ENCODE results near the gene PTPRM.

PTPRM gene

GRCh38 chr18:7559709-7560319 lies 7.3 kb upstream of the PTPRM start:
- H4K20me1 ChIP-seq (ENCODE audit: insufficient read depth, low read length), result no peaks in the 10 kb centered on the region
- no peak overlapping the region for H3K9ac ChIP-seq (ENCODE audit: low read length)
- H3K4me2 ChIP-seq (ENCODE audit: low read depth, low read length), result no peak overlapping the region
- H3K27me3 ChIP-seq (replicated peaks; ENCODE audit: insufficient read depth, low read length), result no peaks in the 10 kb centered on the region
- H3K4me3 ChIP-seq (ENCODE audit: low read length), result no peak overlapping the region
- H3K36me3 ChIP-seq (replicated peaks; ENCODE audit: insufficient read depth, low read length), result no peaks in the 10 kb centered on the region
- no peak for DNase-seq
- H2AFZ ChIP-seq (ENCODE audit: low read length), result no peak overlapping the region
- H3K27ac ChIP-seq (ENCODE audit: low read length), result no peak overlapping the region
- H3F3A ChIP-seq (ENCODE audit: insufficient read depth, low read length), result no peaks in the 10 kb centered on the region
- H3K4me1 ChIP-seq (ENCODE audit: low read length), result no peaks in the 10 kb centered on the region
- H3K9me2 ChIP-seq (replicated peaks; ENCODE audit: insufficient read depth, low read length), result no peaks in the 10 kb centered on the region
- TF ChIP-seq, protein P1, sequence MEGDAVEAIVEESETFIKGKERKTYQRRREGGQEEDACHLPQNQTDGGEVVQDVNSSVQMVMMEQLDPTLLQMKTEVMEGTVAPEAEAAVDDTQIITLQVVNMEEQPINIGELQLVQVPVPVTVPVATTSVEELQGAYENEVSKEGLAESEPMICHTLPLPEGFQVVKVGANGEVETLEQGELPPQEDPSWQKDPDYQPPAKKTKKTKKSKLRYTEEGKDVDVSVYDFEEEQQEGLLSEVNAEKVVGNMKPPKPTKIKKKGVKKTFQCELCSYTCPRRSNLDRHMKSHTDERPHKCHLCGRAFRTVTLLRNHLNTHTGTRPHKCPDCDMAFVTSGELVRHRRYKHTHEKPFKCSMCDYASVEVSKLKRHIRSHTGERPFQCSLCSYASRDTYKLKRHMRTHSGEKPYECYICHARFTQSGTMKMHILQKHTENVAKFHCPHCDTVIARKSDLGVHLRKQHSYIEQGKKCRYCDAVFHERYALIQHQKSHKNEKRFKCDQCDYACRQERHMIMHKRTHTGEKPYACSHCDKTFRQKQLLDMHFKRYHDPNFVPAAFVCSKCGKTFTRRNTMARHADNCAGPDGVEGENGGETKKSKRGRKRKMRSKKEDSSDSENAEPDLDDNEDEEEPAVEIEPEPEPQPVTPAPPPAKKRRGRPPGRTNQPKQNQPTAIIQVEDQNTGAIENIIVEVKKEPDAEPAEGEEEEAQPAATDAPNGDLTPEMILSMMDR (IDR thresholded peaks at IDR 0.05; ENCODE audit: low read length), result no peak
- TF ChIP-seq EZH2phosphoT487 (IDR thresholded peaks at IDR 0.05; ENCODE audit: low read length) (no peak), EZH2 (optimal IDR thresholded peaks at IDR 0.05; ENCODE audit: low read depth, low read length) (no peak)
- H3K79me2 ChIP-seq (ENCODE audit: low read length), result no peaks in the 10 kb centered on the region
- no peaks in the 10 kb centered on the region for H3K9me3 ChIP-seq (replicated peaks; ENCODE audit: insufficient read depth, low read length)

DNA sequence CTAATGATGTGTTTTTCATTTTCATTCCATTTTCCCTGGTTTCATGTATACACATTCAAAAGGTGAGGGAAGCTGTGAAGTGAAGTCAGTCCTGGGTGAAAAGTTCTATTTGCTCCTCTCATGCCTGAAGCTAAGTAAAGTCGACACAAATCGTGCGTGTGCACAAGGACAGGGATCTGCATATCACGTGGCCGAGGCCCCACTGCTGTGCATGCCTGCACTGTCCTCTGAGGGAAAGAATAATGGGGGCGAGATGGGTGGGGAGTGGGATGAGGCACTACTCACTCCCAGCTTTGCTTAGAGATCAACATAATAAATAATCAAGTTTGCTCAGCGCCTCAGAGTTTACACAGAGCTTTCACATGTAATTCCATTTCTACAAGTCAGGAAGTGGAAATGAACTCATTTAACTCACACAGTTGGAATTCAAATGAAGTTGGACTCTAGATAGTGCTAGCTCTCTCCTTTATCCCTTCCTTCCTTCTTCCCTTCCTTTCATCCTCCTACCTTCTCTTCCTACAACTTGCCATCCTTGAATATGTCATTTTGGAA lies 5.1 kb upstream of the PTPRM start:
- DNase-seq, result no peak
- no peaks in the 10 kb centered on the region for H3K9me3 ChIP-seq (replicated peaks; ENCODE audit: insufficient read depth, low read length)
- no peaks in the 10 kb centered on the region for H3K36me3 ChIP-seq (replicated peaks; ENCODE audit: insufficient read depth, low read length)
- H3K4me1 ChIP-seq (ENCODE audit: low read length), result no peaks in the 10 kb centered on the region
- no peaks in the 10 kb centered on the region for H3K27me3 ChIP-seq (replicated peaks; ENCODE audit: insufficient read depth, low read length)
- no peak overlapping the region for H3K4me3 ChIP-seq (ENCODE audit: low read length)
- no peak overlapping the region for H3K4me2 ChIP-seq (ENCODE audit: low read depth, low read length)
- H3K9ac ChIP-seq (ENCODE audit: low read length), result no peak overlapping the region
- no peaks in the 10 kb centered on the region for H4K20me1 ChIP-seq (ENCODE audit: insufficient read depth, low read length)
- no peak overlapping the region for H2AFZ ChIP-seq (ENCODE audit: low read length)
- TF ChIP-seq, protein P1 (IDR thresholded peaks at IDR 0.05; ENCODE audit: low read length), result no peak
- no peak for TF ChIP-seq EZH2 (optimal IDR thresholded peaks at IDR 0.05; ENCODE audit: low read depth, low read length)
- TF ChIP-seq EZH2phosphoT487 (IDR thresholded peaks at IDR 0.05; ENCODE audit: low read length), result no peak
- no peaks in the 10 kb centered on the region for H3F3A ChIP-seq (ENCODE audit: insufficient read depth, low read length)
- no peaks in the 10 kb centered on the region for H3K9me2 ChIP-seq (replicated peaks; ENCODE audit: insufficient read depth, low read length)
- H3K27ac ChIP-seq (ENCODE audit: low read length), result no peak overlapping the region
- H3K79me2 ChIP-seq (ENCODE audit: low read length), result no peaks in the 10 kb centered on the region

DNA sequence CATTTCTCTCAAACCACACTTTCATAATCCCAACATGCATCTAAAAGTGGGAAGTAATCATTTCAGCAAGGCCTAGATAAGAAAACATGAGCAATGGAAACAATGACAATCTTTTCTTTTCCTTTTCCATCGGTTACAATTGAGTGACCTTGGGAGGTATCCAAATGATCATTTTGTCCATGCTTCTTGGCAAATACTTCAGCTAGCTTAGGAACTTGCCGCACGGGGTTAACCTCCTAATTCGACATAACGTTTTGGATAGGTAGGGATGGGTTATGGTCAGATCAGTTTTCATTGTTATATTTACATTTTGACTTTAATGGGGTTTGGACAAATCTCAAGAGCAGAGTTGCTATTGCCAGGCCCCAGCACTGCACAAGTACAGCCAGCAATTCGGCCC lies 4.6 kb upstream of the PTPRM start:
- no peak overlapping the region for H3K9ac ChIP-seq (ENCODE audit: low read length)
- no peaks in the 10 kb centered on the region for H3K4me1 ChIP-seq (ENCODE audit: low read length)
- no peak overlapping the region for H2AFZ ChIP-seq (ENCODE audit: low read length)
- no peaks in the 10 kb centered on the region for H3K9me3 ChIP-seq (replicated peaks; ENCODE audit: insufficient read depth, low read length)
- H3K36me3 ChIP-seq (replicated peaks; ENCODE audit: insufficient read depth, low read length), result no peaks in the 10 kb centered on the region
- no peaks in the 10 kb centered on the region for H3K79me2 ChIP-seq (ENCODE audit: low read length)
- H3K4me3 ChIP-seq (ENCODE audit: low read length), result no peak overlapping the region
- no peak overlapping the region for H3K27ac ChIP-seq (ENCODE audit: low read length)
- no peaks in the 10 kb centered on the region for H3K9me2 ChIP-seq (replicated peaks; ENCODE audit: insufficient read depth, low read length)
- no peak overlapping the region for H3K4me2 ChIP-seq (ENCODE audit: low read depth, low read length)
- DNase-seq, result no peak
- no peaks in the 10 kb centered on the region; the same call in 1 of the 2 replicates for H3F3A ChIP-seq (ENCODE audit: insufficient read depth, low read length)
- TF ChIP-seq EZH2phosphoT487 (IDR thresholded peaks at IDR 0.05; ENCODE audit: low read length) (no peak), EZH2 (optimal IDR thresholded peaks at IDR 0.05; ENCODE audit: low read depth, low read length) (no peak)
- TF ChIP-seq, protein P1 (IDR thresholded peaks at IDR 0.05; ENCODE audit: low read length), result no peak
- no peaks in the 10 kb centered on the region for H4K20me1 ChIP-seq (ENCODE audit: insufficient read depth, low read length)
- H3K27me3 ChIP-seq (replicated peaks; ENCODE audit: insufficient read depth, low read length), result no peaks in the 10 kb centered on the region
